BJ (cell line): ENCODE results near the gene PPP2R5E. TPM values are rescaled to one million over a fixed set of nuclear protein-coding genes. Genes with fewer than 3 reads are reported as not detected.

Source experiments
- CTCF ChIA-PET: fragments of 350-600 bp; formaldehyde crosslinking; extraction: SDS; loops from one replicate; lab custom pipeline; 2021; ENCODE audit warnings: antibody characterized with exemption, inconsistent platforms; lab: Yijun Ruan, JAX
- POLR2A ChIA-PET: fragments of 300-600 bp; sonication (Branson Sonifier 250); formaldehyde crosslinking; extraction: SDS; loops from one replicate; lab custom pipeline; 2021; ENCODE audit warnings: antibody characterized with exemption; lab: Charles Lee
- DNase-seq: peaks from one replicate; pipeline ENCODE4 v3.0.0-alpha.2; 2011; ENCODE audit warnings: low read depth
- H3K27me3 ChIP-seq: 2 replicates; pipeline ENCODE4 v1.6.0; 2011; ENCODE audit warnings: low read length; ENCODE audit not compliant: control insufficient read depth, insufficient read depth
- H3K36me3 ChIP-seq: 2 replicates; pipeline ENCODE4 v1.5.1; 2011; ENCODE audit warnings: low read length; ENCODE audit not compliant: control insufficient read depth, insufficient read depth
- H3K4me3 ChIP-seq: 2 replicates; pipeline ENCODE4 v1.5.1; 2011; ENCODE audit warnings: low read depth, mild to moderate bottlenecking, control low read depth, low read length
- CTCF ChIP-seq: IDR thresholded peaks from 2 replicates; pipeline ENCODE4 v1.5.1; 2011; ENCODE audit warnings: low read depth, mild to moderate bottlenecking, control low read depth, inconsistent platforms, low read length, moderate library complexity; ENCODE audit not compliant: insufficient read depth
- polyA plus RNA-seq: library from polyadenylated mRNA; depleted of rRNA; stranded (reverse); fragments of >200 nt; gene quantifications from 2 replicates; pipeline ENCODE4 v1.2.3, GENCODE V29; 2011

The PPP2R5E gene
- polyA plus RNA-seq, 1 experiment, result 4.8 TPM

- ChIA-PET CTCF (interaction anchor here (0.6 to 0.8 kb wide), 2 partner anchors 58 to 79 kb away, joined by 3 read pairs; no protein-coding TSS in a partner anchor), POLR2A (no interaction called here)
- Histone ChIP-seq H3K27me3 (no peaks in the 10 kb centered on the region), H3K36me3 (no peaks in the 10 kb centered on the region), H3K4me3 (no peak overlapping the region)
- DNase-seq, result no peak
- no peak for TF ChIP-seq CTCF
These were observed 75.6 kb downstream of the PPP2R5E start for GRCh38 chr14:63467440-63468072.

GRCh38 chr14:63465347-63465746, 77.8 kb downstream of the PPP2R5E start:
- POLR2A ChIA-PET, result no interaction called here

GRCh38 chr14:63460680-63461369, 82.4 kb downstream of the PPP2R5E start:
- ChIA-PET CTCF (interaction anchor here (1.1 kb wide), 1 partner anchor 12 kb away, joined by 3 read pairs; no protein-coding TSS in a partner anchor), POLR2A (no interaction called here)
- no peak for TF ChIP-seq CTCF
- no peaks in the 10 kb centered on the region for H3K27me3 ChIP-seq
- no peak for DNase-seq
- no peaks in the 10 kb centered on the region for H3K36me3 ChIP-seq
- H3K4me3 ChIP-seq, result no peak overlapping the region

More at GRCh38 chr14:63465347-63465746, 77.8 kb downstream of the PPP2R5E start:
- Histone ChIP-seq H3K27me3 (no peaks in the 10 kb centered on the region), H3K36me3 (no peaks in the 10 kb centered on the region), H3K4me3 (no peak overlapping the region)
- TF ChIP-seq CTCF, result no peak
- no peak for DNase-seq
- CTCF ChIA-PET, result no interaction called here

GRCh38 chr14:63459738-63460137, 83.4 kb downstream of the PPP2R5E start:
- DNase-seq, result no peak
- no peak overlapping the region for H3K4me3 ChIP-seq
- POLR2A ChIA-PET, result no interaction called here
- CTCF ChIA-PET, result no interaction called here
- H3K36me3 ChIP-seq, result no peaks in the 10 kb centered on the region
- H3K27me3 ChIP-seq, result no peaks in the 10 kb centered on the region
- no peak for TF ChIP-seq CTCF

- Histone ChIP-seq H3K27me3 (no peaks in the 10 kb centered on the region), H3K36me3 (no peaks in the 10 kb centered on the region), H3K4me3 (no peak overlapping the region)
- DNase-seq, result no peak
- ChIA-PET POLR2A (no interaction called here), CTCF (no interaction called here)
- no peak for TF ChIP-seq CTCF
These were observed 85.7 kb downstream of the PPP2R5E start for GRCh38 chr14:63457498-63457897.
